ENCODE results near the gene ZNF385B.

ZNF385B gene

GRCh38 chr2:179745635-179746256 lies 115.7 kb downstream of the ZNF385B start:
- no peak for DNase-seq (ENCODE audit: low read depth)

GRCh38 chr2:179744401-179744800 lies 117.0 kb downstream of the ZNF385B start:
- DNase-seq (ENCODE audit: low read depth) = no peak

GRCh38 chr2:179741317-179741716 lies 120.1 kb downstream of the ZNF385B start:
- DNase-seq (ENCODE audit: low read depth) = no peak

GRCh38 chr2:179729966-179730365 lies 131.4 kb downstream of the ZNF385B start:
- DNase-seq (ENCODE audit: low read depth) = no peak

GRCh38 chr2:179726461-179727180 lies 134.8 kb downstream of the ZNF385B start:
- DNase-seq (ENCODE audit: low read depth) = no peak

- DNase-seq (ENCODE audit: low read depth) = no peak
Observed at GRCh38 chr2:179724403-179724802, 137.0 kb downstream of the ZNF385B start.

- no peak for DNase-seq (ENCODE audit: low read depth)
Observed at GRCh38 chr2:179720173-179720772, 141.1 kb downstream of the ZNF385B start.

GRCh38 chr2:179715871-179716270 lies 145.5 kb downstream of the ZNF385B start:
- no peak for DNase-seq (ENCODE audit: low read depth)

GRCh38 chr2:179715196-179715595 lies 146.2 kb downstream of the ZNF385B start:
- DNase-seq (ENCODE audit: low read depth) = no peak

- DNase-seq (ENCODE audit: low read depth) = no peak
Observed at GRCh38 chr2:179712825-179713224, 148.6 kb downstream of the ZNF385B start.

GRCh38 chr2:179711375-179711774 lies 150.0 kb downstream of the ZNF385B start:
- DNase-seq (ENCODE audit: low read depth) = no peak

GRCh38 chr2:179703702-179704101 lies 157.7 kb downstream of the ZNF385B start:
- no peak for DNase-seq (ENCODE audit: low read depth)

- no peak for DNase-seq (ENCODE audit: low read depth)
Observed at GRCh38 chr2:179702912-179703311, 158.5 kb downstream of the ZNF385B start.

- DNase-seq (ENCODE audit: low read depth) = no peak
Observed at GRCh38 chr2:179701524-179702110, 159.8 kb downstream of the ZNF385B start.

- no peak for DNase-seq (ENCODE audit: low read depth)
Observed at GRCh38 chr2:179695486-179695885, 165.9 kb downstream of the ZNF385B start.

- no peak for DNase-seq (ENCODE audit: low read depth)
Observed at GRCh38 chr2:179694963-179695362, 166.4 kb downstream of the ZNF385B start.

- no peak for DNase-seq (ENCODE audit: low read depth)
Observed at GRCh38 chr2:179692610-179693009, 168.8 kb downstream of the ZNF385B start.

- DNase-seq (ENCODE audit: low read depth) = no peak
Observed at GRCh38 chr2:179692043-179692442, 169.4 kb downstream of the ZNF385B start.

- no peak for DNase-seq (ENCODE audit: low read depth)
Observed at GRCh38 chr2:179691235-179691634, 170.2 kb downstream of the ZNF385B start.

- DNase-seq (ENCODE audit: low read depth) = peak; percentile 59
Observed at GRCh38 chr2:179686718-179687342, 174.6 kb downstream of the ZNF385B start.

GRCh38 chr2:179686069-179686468 lies 175.3 kb downstream of the ZNF385B start:
- no peak for DNase-seq (ENCODE audit: low read depth)

- no peak for DNase-seq (ENCODE audit: low read depth)
Observed at GRCh38 chr2:179685146-179685545, 176.3 kb downstream of the ZNF385B start.

- no peak for DNase-seq (ENCODE audit: low read depth)
Observed at GRCh38 chr2:179682756-179683155, 178.7 kb downstream of the ZNF385B start.

Measured in stromal cell of bone marrow (primary cell).